Measurements from ENCODE around the gene CALB2. TPM values are rescaled to one million over a fixed set of nuclear protein-coding genes. Genes with fewer than 3 reads are reported as not detected.

Gene CALB2
- total RNA-seq, 4 donors from 2014 or later = 2.5 TPM; not detected in 3

DNA sequence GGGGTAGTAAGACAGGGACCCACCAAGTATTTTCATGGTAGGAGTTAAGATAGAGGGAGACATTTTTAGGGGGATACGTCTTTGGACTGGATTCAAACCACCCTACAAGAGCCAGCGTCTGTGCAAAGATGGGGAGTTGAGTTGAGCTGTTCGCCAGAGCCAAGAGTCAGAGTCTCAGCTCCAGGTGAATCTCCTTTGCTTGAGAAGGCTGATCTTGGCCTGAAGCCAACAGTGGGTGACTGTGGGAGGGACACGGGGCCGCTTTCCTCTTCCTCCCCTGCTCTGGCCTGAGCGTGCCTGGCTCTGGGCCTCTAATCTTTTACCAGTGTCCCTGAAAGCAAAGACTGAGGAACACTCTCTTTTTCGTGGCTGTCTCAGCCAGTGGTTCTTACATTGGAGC lies 78.0 kb downstream of the CALB2 start:
- intact Hi-C loops (cut with DNase I; ENCODE audit: low total_unique reads) = no loop called here
- H3K9me3 ChIP-seq = no peaks in the 10 kb centered on the region
- no peak overlapping the region for H3K27ac ChIP-seq
- DNase-seq = no peak
- H3K27me3 ChIP-seq = no peaks in the 10 kb centered on the region
- no peak for TF ChIP-seq POLR2A (IDR thresholded peaks at IDR 0.05)
- no peak for TF ChIP-seq CTCF (IDR thresholded peaks at IDR 0.05)
- no peak overlapping the region for H3K4me3 ChIP-seq
- no peaks in the 10 kb centered on the region for H3K4me1 ChIP-seq
- no peaks in the 10 kb centered on the region for H3K36me3 ChIP-seq

- Histone ChIP-seq H3K27ac (no peak overlapping the region), H3K4me3 (no peak overlapping the region), H3K9me3 (peaks cover 0 to 7% of the 10 kb centered on the region in 2 donors), H3K36me3 (no peaks in the 10 kb centered on the region), H3K27me3 (no peaks in the 10 kb centered on the region), H3K4me1 (no peaks in the 10 kb centered on the region)
- intact Hi-C loops (cut with DNase I; ENCODE audit: low total_unique reads) = no loop called here
- no peak for TF ChIP-seq CTCF (IDR thresholded peaks at IDR 0.05)
- TF ChIP-seq POLR2A (IDR thresholded peaks at IDR 0.05) = no peak
- DNase-seq = no peak
Measured at GRCh38 chr16:71439523-71439922, 81.0 kb downstream of the CALB2 start.

Other genes starting within 250 kb of the CALB2 start
- gene HYDIN, start 128.0 kb upstream of the CALB2 start, total RNA-seq = 10 to 100 TPM in 1 of 4 donors, 1 to 10 TPM in 2, under 1 TPM in 1; under 0.01 to 23.6 (median 8.8) TPM
- 10 to 100 TPM; 12.0 to 79.6 (median 14.0) TPM for gene CMTR2, start 69.3 kb upstream of the CALB2 start, total RNA-seq
- gene TLE7, start 83.3 kb downstream of the CALB2 start, total RNA-seq = not detected
- 10 to 100 TPM in 2 of 4 donors, 1 to 10 TPM in 2; 2.4 to 12.8 (median 7.5) TPM for gene ZNF23, start 103.5 kb downstream of the CALB2 start, total RNA-seq
- 10 to 100 TPM in 1 of 4 donors, 1 to 10 TPM in 2, under 1 TPM in 1; 0.59 to 21.5 (median 8.3) TPM for gene ZNF19, start 130.6 kb downstream of the CALB2 start, total RNA-seq
- gene CHST4, start 167.7 kb downstream of the CALB2 start, total RNA-seq = 1 to 10 TPM in 1 of 4 donors, not detected in 3; 6.4 TPM
- under 1 TPM in 2 of 4 donors, not detected in 2; 0.07 to 0.24 TPM for gene TAT, start 218.4 kb downstream of the CALB2 start, total RNA-seq

All from uterus (tissue), 4 donors.